ENCODE results near the gene TMED6.
A peak's percentile ranks its signal among the peaks of the same experiment; 100 is the strongest.

Gene TMED6

GRCh38 chr16:69381231-69381630 is 29.6 kb upstream of the TMED6 start:
- Histone ChIP-seq H3K36me3 (ENCODE audit: control insufficient read depth, low read length) (peaks cover 88% of the 10 kb centered on the region), H3K27me3 (ENCODE audit: control insufficient read depth, low read length) (no peaks in the 10 kb centered on the region), H3K9me3 (ENCODE audit: control insufficient read depth, insufficient read depth, low read length) (no peaks in the 10 kb centered on the region), H4K20me1 (ENCODE audit: control insufficient read depth, insufficient read depth, low read depth, low read length) (peaks cover 4% of the 10 kb centered on the region; the same call in 1 of the 2 replicates), H3K79me2 (ENCODE audit: control insufficient read depth, low read length) (peaks cover 93% of the 10 kb centered on the region), H3K4me2 (ENCODE audit: low read length) (peak overlapping the region; percentile 96), H3K4me1 (ENCODE audit: control insufficient read depth, low read length) (peaks cover 61% of the 10 kb centered on the region), H3K9me2 (replicated peaks; ENCODE audit: control insufficient read depth, low read length) (no peaks in the 10 kb centered on the region), H3K4me3 (ENCODE audit: low read length) (no peak overlapping the region), H3K27ac (ENCODE audit: low read depth, low read length) (no peak overlapping the region), H3F3A (ENCODE audit: control insufficient read depth, insufficient read depth) (peaks cover 18% of the 10 kb centered on the region)
- TF ChIP-seq EZH2phosphoT487 (IDR thresholded peaks at IDR 0.05; ENCODE audit: borderline replicate concordance, low read length), result no peak

DNA sequence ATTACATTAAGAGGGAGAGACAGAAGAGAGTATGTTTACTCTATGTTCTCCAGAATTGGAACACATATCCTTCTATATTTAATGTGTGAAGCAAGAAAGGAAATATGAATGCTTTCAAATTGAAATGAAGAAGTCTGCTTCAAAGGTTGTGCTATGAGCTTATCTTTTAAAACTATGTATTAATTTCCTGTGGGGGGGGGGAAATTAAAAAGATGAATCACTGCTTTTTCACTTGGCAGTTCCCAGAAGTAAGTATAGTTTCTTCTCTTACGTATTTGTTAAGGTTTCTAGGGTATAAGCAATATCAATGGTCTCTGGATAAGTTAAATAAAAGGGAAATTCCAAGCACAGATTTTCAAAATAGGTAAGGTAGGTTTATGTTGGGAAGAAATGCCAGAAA is 27.2 kb upstream of the TMED6 start:
- Histone ChIP-seq H3K36me3 (ENCODE audit: control insufficient read depth, low read length) (peaks cover 89% of the 10 kb centered on the region), H3K4me3 (ENCODE audit: low read length) (no peak overlapping the region), H3K9me2 (replicated peaks; ENCODE audit: control insufficient read depth, low read length) (no peaks in the 10 kb centered on the region), H3K27me3 (ENCODE audit: control insufficient read depth, low read length) (no peaks in the 10 kb centered on the region), H4K20me1 (ENCODE audit: control insufficient read depth, insufficient read depth, low read depth, low read length) (no peaks in the 10 kb centered on the region), H3K9me3 (ENCODE audit: control insufficient read depth, insufficient read depth, low read length) (no peaks in the 10 kb centered on the region), H3K27ac (ENCODE audit: low read depth, low read length) (no peak overlapping the region), H3K79me2 (ENCODE audit: control insufficient read depth, low read length) (peaks cover 94% of the 10 kb centered on the region), H3F3A (ENCODE audit: control insufficient read depth, insufficient read depth) (peaks cover 23% of the 10 kb centered on the region), H3K4me1 (ENCODE audit: control insufficient read depth, low read length) (peaks cover 75% of the 10 kb centered on the region), H3K4me2 (ENCODE audit: low read length) (no peak overlapping the region)
- TF ChIP-seq CTCF (IDR thresholded peaks at IDR 0.05; ENCODE audit: low read depth, low read length, poor library complexity, severe bottlenecking) (no peak), EZH2phosphoT487 (IDR thresholded peaks at IDR 0.05; ENCODE audit: borderline replicate concordance, low read length) (no peak)

DNA sequence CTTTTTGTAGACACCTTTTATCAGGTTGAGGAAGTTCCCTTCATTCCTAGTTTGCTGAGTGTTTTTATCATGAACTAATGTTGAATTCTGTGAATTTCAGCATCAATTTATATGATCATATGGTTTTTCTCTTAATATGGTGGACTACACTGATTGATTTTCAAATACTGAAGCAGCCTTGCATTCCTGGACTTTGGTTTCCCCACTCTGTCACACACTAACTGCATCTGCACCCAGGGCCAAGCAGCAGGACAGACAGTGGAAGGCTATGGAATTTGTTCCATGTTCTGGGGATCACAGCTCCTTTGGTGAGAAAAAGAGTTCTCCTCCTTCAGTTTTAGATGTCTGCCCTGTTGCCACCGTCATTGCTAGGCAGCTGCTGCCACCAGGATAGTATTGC is 26.4 kb upstream of the TMED6 start:
- Histone ChIP-seq H3K79me2 (ENCODE audit: control insufficient read depth, low read length) (peaks cover 94% of the 10 kb centered on the region), H3K27ac (ENCODE audit: low read depth, low read length) (no peak overlapping the region), H3K36me3 (ENCODE audit: control insufficient read depth, low read length) (peaks cover 87% of the 10 kb centered on the region)

More for the DNA sequence above, 26.4 kb upstream of the TMED6 start:
- H3F3A ChIP-seq (ENCODE audit: control insufficient read depth, insufficient read depth), result peaks cover 21% of the 10 kb centered on the region
- H3K4me1 ChIP-seq (ENCODE audit: control insufficient read depth, low read length), result peaks cover 75% of the 10 kb centered on the region
- H4K20me1 ChIP-seq (ENCODE audit: control insufficient read depth, insufficient read depth, low read depth, low read length), result no peaks in the 10 kb centered on the region
- no peaks in the 10 kb centered on the region for H3K9me2 ChIP-seq (replicated peaks; ENCODE audit: control insufficient read depth, low read length)
- no peak overlapping the region for H3K4me3 ChIP-seq (ENCODE audit: low read length)
- TF ChIP-seq EZH2phosphoT487 (IDR thresholded peaks at IDR 0.05; ENCODE audit: borderline replicate concordance, low read length) (no peak), CTCF (IDR thresholded peaks at IDR 0.05; ENCODE audit: low read depth, low read length, poor library complexity, severe bottlenecking) (no peak)
- H3K9me3 ChIP-seq (ENCODE audit: control insufficient read depth, insufficient read depth, low read length), result no peaks in the 10 kb centered on the region
- no peaks in the 10 kb centered on the region for H3K27me3 ChIP-seq (ENCODE audit: control insufficient read depth, low read length)
- H3K4me2 ChIP-seq (ENCODE audit: low read length), result no peak overlapping the region

All from DOHH2 (cell line).